SK-N-SH (cell line): ENCODE measurements around the gene RIN2. TPM values are rescaled to one million over a fixed set of nuclear protein-coding genes. Genes with fewer than 3 reads are reported as not detected.

ENCODE experiments used
- CTCF ChIA-PET: fragments of 300-600, 350-600 bp; formaldehyde crosslinking; extraction: SDS; loops from one replicate; lab custom pipeline; 2021; lab: Yijun Ruan, JAX
- POLR2A ChIA-PET: fragments of 350-600 bp; sonication (Branson Sonifier 250); formaldehyde crosslinking; extraction: SDS; loops from one replicate; lab custom pipeline; 2020; ENCODE audit warnings: antibody characterized with exemption, inconsistent platforms; lab: Yijun Ruan, JAX
- DNase-seq: peaks from one replicate; pipeline ENCODE4 v3.0.0; 2012
- H2AFZ ChIP-seq: fragments of 200-600 bp; sonication (generic); 2 replicates; pipeline ENCODE4 v1.8.1; 2016; ENCODE audit warnings: antibody characterized with exemption, mild to moderate bottlenecking, low read depth
- H3F3A ChIP-seq: fragments of 200-600 bp; sonication (generic); replicated peaks from 2 replicates; pipeline ENCODE3; 2016; ENCODE audit warnings: antibody characterized with exemption, mild to moderate bottlenecking; ENCODE audit not compliant: insufficient read depth
- H3K27ac ChIP-seq, 2 experiments: fragments of 200-500 bp in 1 of 2; fragments of 200-600 bp in 1 of 2; sonication (Bioruptor generic) in 1 of 2; sonication (generic), shearing (Covaris generic) in 1 of 2; 2 replicates each; pipeline versions ENCODE4 v1.5.1 to v1.6.1; 2014 to 2016; ENCODE audit warnings: low read depth in 2 of 2, inconsistent platforms in 1 of 2, low read length in 1 of 2, mild to moderate bottlenecking in 1 of 2, mixed read lengths in 1 of 2
- H3K27me3 ChIP-seq: fragments of 200-600 bp; sonication (generic), shearing (Covaris generic); 2 replicates; pipeline ENCODE4 v1.6.1; 2016; ENCODE audit warnings: mixed run types; ENCODE audit not compliant: insufficient read depth
- H3K36me3 ChIP-seq, 2 experiments: fragments of 200-500 bp in 1 of 2; fragments of 200-600 bp in 1 of 2; sonication (Bioruptor generic) in 1 of 2; sonication (generic) in 1 of 2; replicated peaks in 1 of 2; 2 replicates each; pipeline versions ENCODE3 to v1.5.1; 2014 to 2016; ENCODE audit warnings: low read length in 1 of 2, mild to moderate bottlenecking in 1 of 2; ENCODE audit not compliant: insufficient read depth in 2 of 2, control insufficient read depth in 1 of 2
- H3K4me1 ChIP-seq, 2 experiments: fragments of 200-500 bp in 1 of 2; fragments of 200-600 bp in 1 of 2; sonication (Bioruptor generic) in 1 of 2; sonication (generic), shearing (Covaris generic) in 1 of 2; 2 replicates each; pipeline versions ENCODE4 v1.5.1 to v1.6.1; 2014 to 2016; ENCODE audit warnings: low read depth in 1 of 2, low read length in 1 of 2, mixed run types in 1 of 2; ENCODE audit not compliant: insufficient read depth in 2 of 2, control insufficient read depth in 1 of 2
- H3K4me2 ChIP-seq: fragments of 200-600 bp; sonication (generic), shearing (Covaris generic); 2 replicates; pipeline ENCODE4 v1.6.1; 2017; ENCODE audit warnings: mixed run types
- H3K4me3 ChIP-seq, 2 experiments: fragments of 200-500 bp in 1 of 2; fragments of 200-600 bp in 1 of 2; sonication (Bioruptor generic) in 1 of 2; sonication (generic), shearing (Covaris generic) in 1 of 2; 2 replicates each; pipeline versions ENCODE4 v1.5.1 to v1.8.1; 2014 to 2016; ENCODE audit warnings: low read depth in 2 of 2, inconsistent platforms in 1 of 2, low read length in 1 of 2, mild to moderate bottlenecking in 1 of 2, mixed read lengths in 1 of 2, moderate library complexity in 1 of 2
- H3K79me2 ChIP-seq: fragments of 200-600 bp; sonication (generic); 2 replicates; pipeline ENCODE4 v1.8.1; 2017; ENCODE audit warnings: mild to moderate bottlenecking; ENCODE audit not compliant: insufficient read depth
- H3K9ac ChIP-seq: fragments of 200-600 bp; sonication (generic); 2 replicates; pipeline ENCODE4 v1.6.1; 2017; ENCODE audit warnings: mixed run types
- H3K9me2 ChIP-seq: fragments of 200-600 bp; sonication (generic); 2 replicates; pipeline ENCODE4 v1.6.1; 2017; ENCODE audit warnings: mixed run types
- H3K9me3 ChIP-seq: fragments of 200-600 bp; sonication (generic); 2 replicates; pipeline ENCODE4 v1.6.1; 2017; ENCODE audit warnings: mixed run types, mild to moderate bottlenecking, moderate library complexity
- H4K20me1 ChIP-seq: fragments of 200-600 bp; sonication (generic); 2 replicates; pipeline ENCODE4 v1.6.1; 2017; ENCODE audit warnings: mild to moderate bottlenecking, mixed run types; ENCODE audit not compliant: insufficient read depth
- CHD2 ChIP-seq: fragments of 150-350 bp; IDR thresholded peaks from 2 replicates; pipeline ENCODE4 v1.6.1; 2018; ENCODE audit warnings: low read length; ENCODE audit not compliant: partially characterized antibody
- EZH2phosphoT487 ChIP-seq: fragments of 200-600 bp; sonication (generic); IDR thresholded peaks from 2 replicates; pipeline ENCODE4 v1.6.1; 2017; ENCODE audit warnings: low read depth, mixed run types, mild to moderate bottlenecking, antibody characterized with exemption, moderate library complexity, borderline replicate concordance
- FOSL2 ChIP-seq: IDR thresholded peaks from 2 replicates; pipeline ENCODE4 v1.4.0; 2012; ENCODE audit warnings: low read depth, mild to moderate bottlenecking, moderate library complexity, borderline replicate concordance
- FOXJ3 ChIP-seq: sonication (generic); formaldehyde crosslinking; IDR thresholded peaks from 2 replicates; pipeline ENCODE4 v1.5.1; 2020; ENCODE audit warnings: mild to moderate bottlenecking, missing genetic modification reagents
- FOXM1 ChIP-seq: IDR thresholded peaks from 2 replicates; pipeline ENCODE4 v1.4.0; 2012; ENCODE audit warnings: low read depth, mild to moderate bottlenecking
- GABPA ChIP-seq: IDR thresholded peaks from 2 replicates; pipeline ENCODE4 v1.4.0; 2012; ENCODE audit warnings: low read depth, mild to moderate bottlenecking
- JUND ChIP-seq: IDR thresholded peaks from 2 replicates; pipeline ENCODE4 v1.4.0; 2012
- MXI1 ChIP-seq: IDR thresholded peaks from 2 replicates; pipeline ENCODE4 v1.6.1; 2012; ENCODE audit warnings: mild to moderate bottlenecking, low read depth, low read length, improper control_type of control experiment
- NFIC ChIP-seq: IDR thresholded peaks from 2 replicates; pipeline ENCODE4 v1.4.0; 2012; ENCODE audit warnings: borderline replicate concordance
- RAD21 ChIP-seq: IDR thresholded peaks from 2 replicates; pipeline ENCODE4 v1.6.1; 2012; ENCODE audit warnings: mild to moderate bottlenecking, low read length
- SIN3A ChIP-seq: IDR thresholded peaks from 2 replicates; pipeline ENCODE4 v1.6.1; 2012; ENCODE audit warnings: low read depth, mild to moderate bottlenecking, low read length, moderate library complexity, borderline replicate concordance
- TEAD4 ChIP-seq: IDR thresholded peaks from 2 replicates; pipeline ENCODE4 v1.4.0; 2012; ENCODE audit warnings: mild to moderate bottlenecking, borderline replicate concordance; ENCODE audit not compliant: insufficient read depth
- WGBS: methylation state at CpG from one replicate; pipeline ENCODE4 v1.1.6; 2017; ENCODE audit warnings: low lambda C conversion rate; 5-methylcytosine and 5-hydroxymethylcytosine counted together
- polyA plus RNA-seq, 3 experiments: library from polyadenylated mRNA; depleted of rRNA; stranded (reverse); fragments of >200 nt; gene quantifications; 2 replicates each; pipeline ENCODE4 v1.2.3, GENCODE V29; 2012
- TF ChIP-seq, protein P1 (sequence below): fragments of 200-600 bp; sonication (generic); IDR thresholded peaks from 2 replicates; pipeline ENCODE4 v1.6.1; 2017; ENCODE audit warnings: antibody characterized with exemption, mild to moderate bottlenecking, moderate library complexity
- TF ChIP-seq, protein P2 (sequence below): fragments of 150-350 bp; IDR thresholded peaks from 2 replicates; pipeline ENCODE4 v1.6.1; 2017; ENCODE audit warnings: antibody characterized with exemption, low read length, low read depth, borderline replicate concordance
- TF ChIP-seq, protein P3 (sequence below): fragments of 150-350 bp; IDR thresholded peaks from 2 replicates; pipeline ENCODE4 v1.6.1; 2016; ENCODE audit warnings: mild to moderate bottlenecking, low read depth, low read length
- TF ChIP-seq, protein P4 (sequence below): IDR thresholded peaks from 2 replicates; pipeline ENCODE4 v1.4.0; 2012; ENCODE audit warnings: low read depth
- TF ChIP-seq, protein P5 (sequence below): IDR thresholded peaks from 2 replicates; pipeline ENCODE4; 2012
- TF ChIP-seq, protein P6 (sequence below): IDR thresholded peaks from 2 replicates; pipeline ENCODE4 v1.6.1; 2012; ENCODE audit warnings: mild to moderate bottlenecking, low read depth, low read length, moderate library complexity

Gene RIN2
- polyA plus RNA-seq, 1 of the 3 experiments (the other 2 are of a cell fraction): 6.8 TPM

DNA sequence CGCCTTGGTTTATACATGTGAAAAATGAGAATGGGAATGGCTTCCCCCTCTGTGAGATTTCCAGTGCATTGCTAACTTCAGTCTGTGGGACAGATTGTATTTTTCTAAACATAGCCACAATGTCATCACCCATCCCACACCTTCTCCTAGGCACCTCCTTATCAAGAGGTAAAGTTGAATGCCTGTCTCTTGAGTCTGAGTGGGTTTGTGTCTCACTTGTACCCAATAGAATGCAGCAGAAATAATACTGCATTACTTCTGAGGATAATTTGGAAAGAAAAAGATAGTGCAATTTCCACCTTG is 27.9 kb downstream of the RIN2 start:
- Histone ChIP-seq H3K79me2 (peaks cover 7% of the 10 kb centered on the region; the same call in 1 of the 2 replicates), H3F3A (peaks cover 18% of the 10 kb centered on the region), H3K36me3 (peaks cover 0 to 11% of the 10 kb centered on the region in 2 experiments), H3K9ac (no peak overlapping the region), H3K27ac (peak overlapping the region in 1 of 2 experiments; percentile 92; a peak in 2 of 4 replicates), H3K27me3 (no peaks in the 10 kb centered on the region), H3K4me3 (no peak overlapping the region), H3K9me2 (no peaks in the 10 kb centered on the region), H3K4me1 (peaks cover 18 to 25% of the 10 kb centered on the region in 2 experiments), H3K4me2 (no peak overlapping the region), H2AFZ (no peak overlapping the region), H4K20me1 (no peaks in the 10 kb centered on the region), H3K9me3 (peaks cover 8% of the 10 kb centered on the region; the same call in 1 of the 2 replicates)
- TF ChIP-seq, protein P1, sequence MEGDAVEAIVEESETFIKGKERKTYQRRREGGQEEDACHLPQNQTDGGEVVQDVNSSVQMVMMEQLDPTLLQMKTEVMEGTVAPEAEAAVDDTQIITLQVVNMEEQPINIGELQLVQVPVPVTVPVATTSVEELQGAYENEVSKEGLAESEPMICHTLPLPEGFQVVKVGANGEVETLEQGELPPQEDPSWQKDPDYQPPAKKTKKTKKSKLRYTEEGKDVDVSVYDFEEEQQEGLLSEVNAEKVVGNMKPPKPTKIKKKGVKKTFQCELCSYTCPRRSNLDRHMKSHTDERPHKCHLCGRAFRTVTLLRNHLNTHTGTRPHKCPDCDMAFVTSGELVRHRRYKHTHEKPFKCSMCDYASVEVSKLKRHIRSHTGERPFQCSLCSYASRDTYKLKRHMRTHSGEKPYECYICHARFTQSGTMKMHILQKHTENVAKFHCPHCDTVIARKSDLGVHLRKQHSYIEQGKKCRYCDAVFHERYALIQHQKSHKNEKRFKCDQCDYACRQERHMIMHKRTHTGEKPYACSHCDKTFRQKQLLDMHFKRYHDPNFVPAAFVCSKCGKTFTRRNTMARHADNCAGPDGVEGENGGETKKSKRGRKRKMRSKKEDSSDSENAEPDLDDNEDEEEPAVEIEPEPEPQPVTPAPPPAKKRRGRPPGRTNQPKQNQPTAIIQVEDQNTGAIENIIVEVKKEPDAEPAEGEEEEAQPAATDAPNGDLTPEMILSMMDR: no peak
- TF ChIP-seq JUND: no peak
- TF ChIP-seq FOSL2: no peak
- TF ChIP-seq CHD2: no peak
- no peak for TF ChIP-seq GABPA
- TF ChIP-seq, protein P2, sequence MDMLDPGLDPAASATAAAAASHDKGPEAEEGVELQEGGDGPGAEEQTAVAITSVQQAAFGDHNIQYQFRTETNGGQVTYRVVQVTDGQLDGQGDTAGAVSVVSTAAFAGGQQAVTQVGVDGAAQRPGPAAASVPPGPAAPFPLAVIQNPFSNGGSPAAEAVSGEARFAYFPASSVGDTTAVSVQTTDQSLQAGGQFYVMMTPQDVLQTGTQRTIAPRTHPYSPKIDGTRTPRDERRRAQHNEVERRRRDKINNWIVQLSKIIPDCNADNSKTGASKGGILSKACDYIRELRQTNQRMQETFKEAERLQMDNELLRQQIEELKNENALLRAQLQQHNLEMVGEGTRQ: no peak
- TF ChIP-seq, protein P3, sequence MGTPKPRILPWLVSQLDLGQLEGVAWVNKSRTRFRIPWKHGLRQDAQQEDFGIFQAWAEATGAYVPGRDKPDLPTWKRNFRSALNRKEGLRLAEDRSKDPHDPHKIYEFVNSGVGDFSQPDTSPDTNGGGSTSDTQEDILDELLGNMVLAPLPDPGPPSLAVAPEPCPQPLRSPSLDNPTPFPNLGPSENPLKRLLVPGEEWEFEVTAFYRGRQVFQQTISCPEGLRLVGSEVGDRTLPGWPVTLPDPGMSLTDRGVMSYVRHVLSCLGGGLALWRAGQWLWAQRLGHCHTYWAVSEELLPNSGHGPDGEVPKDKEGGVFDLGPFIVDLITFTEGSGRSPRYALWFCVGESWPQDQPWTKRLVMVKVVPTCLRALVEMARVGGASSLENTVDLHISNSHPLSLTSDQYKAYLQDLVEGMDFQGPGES: no peak
- TF ChIP-seq, protein P4, sequence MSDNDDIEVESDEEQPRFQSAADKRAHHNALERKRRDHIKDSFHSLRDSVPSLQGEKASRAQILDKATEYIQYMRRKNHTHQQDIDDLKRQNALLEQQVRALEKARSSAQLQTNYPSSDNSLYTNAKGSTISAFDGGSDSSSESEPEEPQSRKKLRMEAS: no peak
- no peak for TF ChIP-seq MXI1
- TF ChIP-seq TEAD4: no peak
- TF ChIP-seq, protein P5, sequence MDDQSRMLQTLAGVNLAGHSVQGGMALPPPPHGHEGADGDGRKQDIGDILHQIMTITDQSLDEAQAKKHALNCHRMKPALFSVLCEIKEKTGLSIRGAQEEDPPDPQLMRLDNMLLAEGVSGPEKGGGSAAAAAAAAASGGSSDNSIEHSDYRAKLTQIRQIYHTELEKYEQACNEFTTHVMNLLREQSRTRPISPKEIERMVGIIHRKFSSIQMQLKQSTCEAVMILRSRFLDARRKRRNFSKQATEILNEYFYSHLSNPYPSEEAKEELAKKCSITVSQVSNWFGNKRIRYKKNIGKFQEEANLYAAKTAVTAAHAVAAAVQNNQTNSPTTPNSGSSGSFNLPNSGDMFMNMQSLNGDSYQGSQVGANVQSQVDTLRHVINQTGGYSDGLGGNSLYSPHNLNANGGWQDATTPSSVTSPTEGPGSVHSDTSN: no peak
- no peak for TF ChIP-seq FOXM1
- no peak for TF ChIP-seq FOXJ3 (CRISPR knock-in tag)
- no peak for TF ChIP-seq SIN3A
- TF ChIP-seq EZH2phosphoT487: no peak
- TF ChIP-seq, protein P6, sequence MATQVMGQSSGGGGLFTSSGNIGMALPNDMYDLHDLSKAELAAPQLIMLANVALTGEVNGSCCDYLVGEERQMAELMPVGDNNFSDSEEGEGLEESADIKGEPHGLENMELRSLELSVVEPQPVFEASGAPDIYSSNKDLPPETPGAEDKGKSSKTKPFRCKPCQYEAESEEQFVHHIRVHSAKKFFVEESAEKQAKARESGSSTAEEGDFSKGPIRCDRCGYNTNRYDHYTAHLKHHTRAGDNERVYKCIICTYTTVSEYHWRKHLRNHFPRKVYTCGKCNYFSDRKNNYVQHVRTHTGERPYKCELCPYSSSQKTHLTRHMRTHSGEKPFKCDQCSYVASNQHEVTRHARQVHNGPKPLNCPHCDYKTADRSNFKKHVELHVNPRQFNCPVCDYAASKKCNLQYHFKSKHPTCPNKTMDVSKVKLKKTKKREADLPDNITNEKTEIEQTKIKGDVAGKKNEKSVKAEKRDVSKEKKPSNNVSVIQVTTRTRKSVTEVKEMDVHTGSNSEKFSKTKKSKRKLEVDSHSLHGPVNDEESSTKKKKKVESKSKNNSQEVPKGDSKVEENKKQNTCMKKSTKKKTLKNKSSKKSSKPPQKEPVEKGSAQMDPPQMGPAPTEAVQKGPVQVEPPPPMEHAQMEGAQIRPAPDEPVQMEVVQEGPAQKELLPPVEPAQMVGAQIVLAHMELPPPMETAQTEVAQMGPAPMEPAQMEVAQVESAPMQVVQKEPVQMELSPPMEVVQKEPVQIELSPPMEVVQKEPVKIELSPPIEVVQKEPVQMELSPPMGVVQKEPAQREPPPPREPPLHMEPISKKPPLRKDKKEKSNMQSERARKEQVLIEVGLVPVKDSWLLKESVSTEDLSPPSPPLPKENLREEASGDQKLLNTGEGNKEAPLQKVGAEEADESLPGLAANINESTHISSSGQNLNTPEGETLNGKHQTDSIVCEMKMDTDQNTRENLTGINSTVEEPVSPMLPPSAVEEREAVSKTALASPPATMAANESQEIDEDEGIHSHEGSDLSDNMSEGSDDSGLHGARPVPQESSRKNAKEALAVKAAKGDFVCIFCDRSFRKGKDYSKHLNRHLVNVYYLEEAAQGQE: no peak
- TF ChIP-seq NFIC: no peak
- TF ChIP-seq RAD21: no peak
- CTCF ChIA-PET: interaction anchor here (0.9 to 3.2 kb wide), 17 partner anchors 10 to 214 kb away, joined by 3 to 26 read pairs (median 4); no protein-coding TSS in a partner anchor
- POLR2A ChIA-PET: no interaction called here
- DNase-seq: no peak
- WGBS: 95% methylated on average over 1 of the region's 1 CpG
